ENCODE data around the gene ATAD3B.
"Not testable (repeated sequence)": the region's sequence is repeated elsewhere in the genome, so short reads cannot be mapped to it uniquely, and the experiment has no call there.

Gene ATAD3B

GRCh38 chr1:1425426-1425752, 46.2 kb upstream of the ATAD3B start:
- DNase-seq (ENCODE audit: low spot score) = no peak
- ChIA-PET CTCF (interaction anchor here (1.0 kb wide), 1 partner anchor 15 kb away, joined by 3 read pairs; no protein-coding TSS in a partner anchor), POLR2A (ENCODE audit: low non-redundant PET) (no interaction called here)
- peak overlapping the region; percentile 75; the same call in 1 of the 2 replicates for H3K27ac ChIP-seq
- no peak for TF ChIP-seq CTCF (conservative IDR thresholded peaks at IDR 0.05; ENCODE audit: low read depth)

GRCh38 chr1:1425753-1426495, 45.6 kb upstream of the ATAD3B start:
- TF ChIP-seq CTCF (conservative IDR thresholded peaks at IDR 0.05; ENCODE audit: low read depth) = no peak
- POLR2A ChIA-PET (ENCODE audit: low non-redundant PET) = no interaction called here
- peak overlapping the region; percentile 75 for H3K27ac ChIP-seq
- DNase-seq (ENCODE audit: low spot score) = no peak
- CTCF ChIA-PET = interaction anchor here (1.0 kb wide), 1 partner anchor 15 kb away, joined by 3 read pairs; no protein-coding TSS in a partner anchor

- DNase-seq (ENCODE audit: low spot score) = no peak
- TF ChIP-seq CTCF (conservative IDR thresholded peaks at IDR 0.05; ENCODE audit: low read depth) = no peak
- ChIA-PET POLR2A (ENCODE audit: low non-redundant PET) (no interaction called here), CTCF (no interaction called here)
- H3K27ac ChIP-seq = peak overlapping the region; percentile 75
These were observed 45.0 kb upstream of the ATAD3B start for GRCh38 chr1:1426496-1427105.

GRCh38 chr1:1427106-1427819, 44.3 kb upstream of the ATAD3B start:
- ChIA-PET POLR2A (ENCODE audit: low non-redundant PET) (no interaction called here), CTCF (no interaction called here)
- no peak overlapping the region for H3K27ac ChIP-seq
- TF ChIP-seq CTCF (conservative IDR thresholded peaks at IDR 0.05; ENCODE audit: low read depth) = no peak
- no peak for DNase-seq (ENCODE audit: low spot score)

- POLR2A ChIA-PET (ENCODE audit: low non-redundant PET) = no interaction called here
- no peak for DNase-seq (ENCODE audit: low spot score)
- TF ChIP-seq CTCF (conservative IDR thresholded peaks at IDR 0.05; ENCODE audit: low read depth) = no peak
- CTCF ChIA-PET = no interaction called here
- no peak overlapping the region for H3K27ac ChIP-seq
These were observed 43.8 kb upstream of the ATAD3B start for GRCh38 chr1:1427820-1428148.

- DNase-seq (ENCODE audit: low spot score) = no peak
- no peak for TF ChIP-seq CTCF (conservative IDR thresholded peaks at IDR 0.05; ENCODE audit: low read depth)
- no peak overlapping the region for H3K27ac ChIP-seq
- ChIA-PET POLR2A (ENCODE audit: low non-redundant PET) (no interaction called here), CTCF (no interaction called here)
These were observed 43.4 kb upstream of the ATAD3B start for GRCh38 chr1:1428174-1428573.

- POLR2A ChIA-PET (ENCODE audit: low non-redundant PET) = interaction anchor here (0.7 kb wide), 1 partner anchor 23 kb away, joined by 5 read pairs; no protein-coding TSS in a partner anchor
- CTCF ChIA-PET = interaction anchor here (0.6 kb wide), 1 partner anchor 76 kb away, joined by 5 read pairs; no protein-coding TSS in a partner anchor
- not testable (repeated sequence) for DNase-seq (ENCODE audit: low spot score); H3K27ac ChIP-seq
These were observed 42.6 kb upstream of the ATAD3B start for GRCh38 chr1:1428967-1429366.

Measured in RWPE1 (cell line).